Measurements from ENCODE around the gene MYBPC2. TPM values are rescaled to one million over a fixed set of nuclear protein-coding genes. Genes with fewer than 3 reads are reported as not detected.

The MYBPC2 gene
- total RNA-seq, 1 donor from 2014 or later: 0.47 TPM

- Mint-ChIP-seq H3K27me3 (ENCODE audit: insufficient read depth) (peaks cover 2% of the 10 kb centered on the region), H3K27ac (no peak overlapping the region), H3K36me3 (ENCODE audit: low read depth) (peaks cover 9% of the 10 kb centered on the region), H3K9me3 (no peaks in the 10 kb centered on the region), H3K4me1 (ENCODE audit: low read depth) (peaks cover 12% of the 10 kb centered on the region), H3K4me3 (no peak overlapping the region)
- no peak for DNase-seq (ENCODE audit: low spot score)
- intact Hi-C loops (cut with micrococcal nuclease): no loop called here
Observed at GRCh38 chr19:50415661-50416033, 17.0 kb upstream of the MYBPC2 start.

- Mint-ChIP-seq H3K9me3 (no peaks in the 10 kb centered on the region), H3K27me3 (ENCODE audit: insufficient read depth) (peaks cover 2% of the 10 kb centered on the region), H3K4me3 (no peak overlapping the region), H3K27ac (no peak overlapping the region), H3K36me3 (ENCODE audit: low read depth) (peaks cover 11% of the 10 kb centered on the region), H3K4me1 (ENCODE audit: low read depth) (peaks cover 12% of the 10 kb centered on the region)
- no peak for DNase-seq (ENCODE audit: low spot score)
- intact Hi-C loops (cut with micrococcal nuclease): no loop called here
Observed at GRCh38 chr19:50416034-50416977, 16.4 kb upstream of the MYBPC2 start.

GRCh38 chr19:50417111-50418081 is 15.3 kb upstream of the MYBPC2 start:
- H3K36me3 Mint-ChIP-seq (ENCODE audit: low read depth): peaks cover 11% of the 10 kb centered on the region
- DNase-seq (ENCODE audit: low spot score): no peak
- H3K9me3 Mint-ChIP-seq: no peaks in the 10 kb centered on the region
- peaks cover 2% of the 10 kb centered on the region for H3K27me3 Mint-ChIP-seq (ENCODE audit: insufficient read depth)
- intact Hi-C loops (cut with micrococcal nuclease): no loop called here
- no peak overlapping the region for H3K4me3 Mint-ChIP-seq
- no peak overlapping the region for H3K27ac Mint-ChIP-seq
- H3K4me1 Mint-ChIP-seq (ENCODE audit: low read depth): peaks cover 12% of the 10 kb centered on the region

GRCh38 chr19:50418176-50419021 is 14.3 kb upstream of the MYBPC2 start, which contains the start of gene SPIB:
SPIB (plus strand) TSS chr19:50418938; CDS start chr19:50418963, 25 bp downstream.
- no peak for DNase-seq (ENCODE audit: low spot score)
- Mint-ChIP-seq H3K27me3 (ENCODE audit: insufficient read depth) (peaks cover 2% of the 10 kb centered on the region), H3K4me3 (no peak within 1 kb of the TSS), H3K36me3 (ENCODE audit: low read depth) (peaks cover 11% of the 10 kb centered on the region), H3K27ac (no peak within 1 kb of the TSS), H3K9me3 (no peaks in the 10 kb centered on the region), H3K4me1 (ENCODE audit: low read depth) (peaks cover 12% of the 10 kb centered on the region)
- intact Hi-C loops (cut with micrococcal nuclease): no loop called here

GRCh38 chr19:50419022-50419579 is 13.6 kb upstream of the MYBPC2 start:
- H3K4me1 Mint-ChIP-seq (ENCODE audit: low read depth): peaks cover 12% of the 10 kb centered on the region
- H3K36me3 Mint-ChIP-seq (ENCODE audit: low read depth): peaks cover 11% of the 10 kb centered on the region
- H3K9me3 Mint-ChIP-seq: no peaks in the 10 kb centered on the region
- DNase-seq (ENCODE audit: low spot score): no peak
- no peak overlapping the region for H3K4me3 Mint-ChIP-seq
- H3K27ac Mint-ChIP-seq: no peak overlapping the region
- H3K27me3 Mint-ChIP-seq (ENCODE audit: insufficient read depth): peaks cover 2% of the 10 kb centered on the region
- intact Hi-C loops (cut with micrococcal nuclease): no loop called here

GRCh38 chr19:50419580-50420035 is 13.1 kb upstream of the MYBPC2 start:
- Mint-ChIP-seq H3K4me1 (ENCODE audit: low read depth) (peaks cover 12% of the 10 kb centered on the region), H3K36me3 (ENCODE audit: low read depth) (peaks cover 8% of the 10 kb centered on the region), H3K4me3 (no peak overlapping the region), H3K27ac (no peak overlapping the region), H3K9me3 (no peaks in the 10 kb centered on the region), H3K27me3 (ENCODE audit: insufficient read depth) (peaks cover 2% of the 10 kb centered on the region)
- DNase-seq (ENCODE audit: low spot score): no peak
- intact Hi-C loops (cut with micrococcal nuclease): no loop called here

GRCh38 chr19:50420127-50420526 is 12.6 kb upstream of the MYBPC2 start:
- peaks cover 12% of the 10 kb centered on the region for H3K4me1 Mint-ChIP-seq (ENCODE audit: low read depth)
- H3K27me3 Mint-ChIP-seq (ENCODE audit: insufficient read depth): peaks cover 2% of the 10 kb centered on the region
- H3K27ac Mint-ChIP-seq: no peak overlapping the region
- no peak for DNase-seq (ENCODE audit: low spot score)
- intact Hi-C loops (cut with micrococcal nuclease): no loop called here
- H3K4me3 Mint-ChIP-seq: no peak overlapping the region
- H3K9me3 Mint-ChIP-seq: no peaks in the 10 kb centered on the region
- peaks cover 8% of the 10 kb centered on the region for H3K36me3 Mint-ChIP-seq (ENCODE audit: low read depth)

- Mint-ChIP-seq H3K4me1 (ENCODE audit: low read depth) (peaks cover 12% of the 10 kb centered on the region), H3K27ac (no peak overlapping the region), H3K4me3 (no peak overlapping the region), H3K9me3 (no peaks in the 10 kb centered on the region), H3K27me3 (ENCODE audit: insufficient read depth) (peaks cover 2% of the 10 kb centered on the region), H3K36me3 (ENCODE audit: low read depth) (peaks cover 8% of the 10 kb centered on the region)
- DNase-seq (ENCODE audit: low spot score): no peak
- intact Hi-C loops (cut with micrococcal nuclease): no loop called here
Observed at GRCh38 chr19:50420808-50421207, 11.9 kb upstream of the MYBPC2 start.

GRCh38 chr19:50422397-50423278 is 10.1 kb upstream of the MYBPC2 start:
- no peak overlapping the region for H3K4me3 Mint-ChIP-seq
- no peak overlapping the region for H3K27ac Mint-ChIP-seq
- H3K27me3 Mint-ChIP-seq (ENCODE audit: insufficient read depth): peaks cover 2% of the 10 kb centered on the region
- H3K9me3 Mint-ChIP-seq: no peaks in the 10 kb centered on the region
- no peak for DNase-seq (ENCODE audit: low spot score)
- peaks cover 8% of the 10 kb centered on the region for H3K36me3 Mint-ChIP-seq (ENCODE audit: low read depth)
- H3K4me1 Mint-ChIP-seq (ENCODE audit: low read depth): peaks cover 12% of the 10 kb centered on the region
- intact Hi-C loops (cut with micrococcal nuclease): no loop called here

GRCh38 chr19:50423279-50424113 is 9.2 kb upstream of the MYBPC2 start:
- intact Hi-C loops (cut with micrococcal nuclease): no loop called here
- Mint-ChIP-seq H3K27ac (no peak overlapping the region), H3K9me3 (no peaks in the 10 kb centered on the region), H3K4me3 (no peak overlapping the region), H3K4me1 (ENCODE audit: low read depth) (peaks cover 12% of the 10 kb centered on the region), H3K36me3 (ENCODE audit: low read depth) (peaks cover 8% of the 10 kb centered on the region), H3K27me3 (ENCODE audit: insufficient read depth) (peaks cover 2% of the 10 kb centered on the region)
- DNase-seq (ENCODE audit: low spot score): no peak

- Mint-ChIP-seq H3K27ac (no peak overlapping the region), H3K27me3 (ENCODE audit: insufficient read depth) (peaks cover 7% of the 10 kb centered on the region), H3K4me3 (no peak overlapping the region), H3K4me1 (ENCODE audit: low read depth) (peaks cover under 1% of the 10 kb centered on the region), H3K9me3 (no peaks in the 10 kb centered on the region), H3K36me3 (ENCODE audit: low read depth) (peaks cover 2% of the 10 kb centered on the region)
- intact Hi-C loops (cut with micrococcal nuclease): no loop called here
- DNase-seq (ENCODE audit: low spot score): no peak
Observed at GRCh38 chr19:50425581-50425980, 7.1 kb upstream of the MYBPC2 start.

All from activated T-helper 1 cell treated with anti-CD3 and anti-CD28 coated beads, Interleukin-12 subunit alpha, Interleukin-12 subunit beta, Interleukin-2, Interleukin-4 antibody, amounts not matched to agents 30 ng/mL and 10 ng/mL and 1 ng/mL, durations not matched to agents 14 hours and 24 hours and 36 hours (primary cell).